Trophoblast cell (in vitro differentiated cells and primary cell): ENCODE results near the gene NAB2.

Experiments used
- DNase-seq, 2 donors: peaks; one replicate each; pipeline ENCODE4 v3.0.0-alpha.2; 2016
- H2AFZ ChIP-seq: 2 replicates; pipeline ENCODE4 v1.6.1; 2013; ENCODE audit warnings: low read length, moderate library complexity, mild to moderate bottlenecking; ENCODE audit not compliant: insufficient read depth, poor library complexity
- H2AK5ac ChIP-seq: 2 replicates; pipeline ENCODE4 v1.6.1; 2013; ENCODE audit warnings: mild to moderate bottlenecking, low read length
- H2BK120ac ChIP-seq: 2 replicates; pipeline ENCODE4 v1.6.1; 2013; ENCODE audit warnings: low read length, mild to moderate bottlenecking, moderate library complexity; ENCODE audit not compliant: insufficient read depth, poor library complexity
- H2BK12ac ChIP-seq: 2 replicates; pipeline ENCODE4 v1.6.1; 2013; ENCODE audit warnings: mild to moderate bottlenecking, low read length, moderate library complexity
- H2BK5ac ChIP-seq: 2 replicates; pipeline ENCODE4 v1.6.1; 2013; ENCODE audit warnings: low read length, low read depth, moderate library complexity, mild to moderate bottlenecking; ENCODE audit not compliant: poor library complexity
- H3K14ac ChIP-seq: 2 replicates; pipeline ENCODE4 v1.6.1; 2013; ENCODE audit warnings: mild to moderate bottlenecking, low read length
- H3K18ac ChIP-seq: 2 replicates; pipeline ENCODE4 v1.6.1; 2013; ENCODE audit warnings: mild to moderate bottlenecking, low read length
- H3K23ac ChIP-seq: 2 replicates; pipeline ENCODE4 v1.6.1; 2013; ENCODE audit warnings: low read length
- H3K27ac ChIP-seq: 2 replicates; pipeline ENCODE4 v1.5.1; 2013; ENCODE audit warnings: low read depth, mild to moderate bottlenecking, inconsistent platforms, low read length, moderate library complexity
- H3K27me3 ChIP-seq: 2 replicates; pipeline ENCODE4 v1.6.1; 2013; ENCODE audit warnings: inconsistent platforms, mild to moderate bottlenecking, low read length, moderate library complexity; ENCODE audit not compliant: insufficient read depth
- H3K36me3 ChIP-seq, 2 experiments: 1 replicate in 1 of 2; 2 replicates in 1 of 2; pipeline ENCODE4 v1.6.1; 2013; ENCODE audit warnings: low read length in 2 of 2, mild to moderate bottlenecking in 2 of 2, moderate library complexity in 1 of 2; ENCODE audit not compliant: insufficient read depth in 2 of 2, control insufficient read depth in 1 of 2
- H3K4ac ChIP-seq: 2 replicates; pipeline ENCODE4 v1.6.1; 2013; ENCODE audit warnings: low read depth, mild to moderate bottlenecking, low read length, moderate library complexity
- H3K4me1 ChIP-seq, 2 experiments: 1 replicate in 1 of 2; 2 replicates in 1 of 2; pipeline ENCODE4 v1.6.1; 2013; ENCODE audit warnings: low read length in 2 of 2, mild to moderate bottlenecking in 2 of 2, moderate library complexity in 1 of 2; ENCODE audit not compliant: insufficient read depth in 2 of 2, control insufficient read depth in 1 of 2
- H3K4me2 ChIP-seq: 2 replicates; pipeline ENCODE4 v1.6.1; 2013; ENCODE audit warnings: inconsistent platforms, mild to moderate bottlenecking, low read length, moderate library complexity
- H3K4me3 ChIP-seq: 2 replicates; pipeline ENCODE4 v1.5.1; 2013; ENCODE audit warnings: mild to moderate bottlenecking, low read depth, low read length, inconsistent platforms
- H3K79me1 ChIP-seq: one replicate; pipeline ENCODE4 v1.6.1; 2013; ENCODE audit warnings: low read length
- H3K79me2 ChIP-seq: 2 replicates; pipeline ENCODE4 v1.6.1; 2013; ENCODE audit warnings: low read length, mild to moderate bottlenecking; ENCODE audit not compliant: control insufficient read depth, insufficient read depth, poor library complexity
- H3K9ac ChIP-seq: 2 replicates; pipeline ENCODE4 v1.6.1; 2013; ENCODE audit warnings: mild to moderate bottlenecking, low read length
- H3K9me3 ChIP-seq: 2 replicates; pipeline ENCODE4 v1.6.1; 2013; ENCODE audit warnings: low read depth, mild to moderate bottlenecking, control low read depth, inconsistent platforms, low read length; ENCODE audit not compliant: insufficient read depth
- H4K12ac ChIP-seq: 2 replicates; pipeline ENCODE4 v1.6.1; 2013; ENCODE audit warnings: low read depth, mild to moderate bottlenecking, low read length, moderate library complexity
- H4K8ac ChIP-seq: 2 replicates; pipeline ENCODE4 v1.6.1; 2013; ENCODE audit warnings: low read depth, mild to moderate bottlenecking, low read length, moderate library complexity
- H4K91ac ChIP-seq: one replicate; pipeline ENCODE4 v1.6.1; 2013; ENCODE audit warnings: low read depth, mild to moderate bottlenecking, low read length, moderate library complexity
- WGBS: extraction: QIAGEN DNeasy Blood & Tissue Kit; methylation state at CpG from one replicate; pipeline ENCODE4 v1.1.7; 2013; ENCODE audit warnings: missing lambda C conversion rate; ENCODE audit not compliant: insufficient read length, insufficient coverage; ENCODE audit errors: extremely low coverage; 5-methylcytosine and 5-hydroxymethylcytosine counted together

NAB2 gene

GRCh38 chr12:57099766-57100165 lies 10.9 kb downstream of the NAB2 start:
- no peak overlapping the region for H2AFZ ChIP-seq
- no peak overlapping the region for H2BK12ac ChIP-seq
- no peak overlapping the region for H3K4me2 ChIP-seq
- no peaks in the 10 kb centered on the region for H3K79me2 ChIP-seq
- H2BK120ac ChIP-seq: no peak overlapping the region
- H3K14ac ChIP-seq: no peak overlapping the region
- no peak overlapping the region for H3K27ac ChIP-seq
- H3K4me3 ChIP-seq: no peak overlapping the region
- H3K18ac ChIP-seq: no peak overlapping the region
- no peak overlapping the region for H2AK5ac ChIP-seq
- no peak overlapping the region for H2BK5ac ChIP-seq
- peaks cover 2% of the 10 kb centered on the region for H3K9me3 ChIP-seq
- H3K36me3 ChIP-seq: peaks cover 55 to 63% of the 10 kb centered on the region in 2 experiments
- DNase-seq: no peak
- no peak overlapping the region for H4K91ac ChIP-seq
- H3K27me3 ChIP-seq: no peaks in the 10 kb centered on the region
- H3K4ac ChIP-seq: no peak overlapping the region
- peaks cover 7 to 9% of the 10 kb centered on the region in 2 experiments for H3K4me1 ChIP-seq
- no peaks in the 10 kb centered on the region for H3K79me1 ChIP-seq
- WGBS: no CpG with 5 or more reads among the region's 12 CpGs
- H3K23ac ChIP-seq: no peak overlapping the region
- no peak overlapping the region for H4K8ac ChIP-seq
- H3K9ac ChIP-seq: no peak overlapping the region
- H4K12ac ChIP-seq: no peak overlapping the region

GRCh38 chr12:57101892-57102695 lies 13.2 kb downstream of the NAB2 start:
- Histone ChIP-seq H3K9me3 (no peaks in the 10 kb centered on the region), H3K9ac (no peak overlapping the region), H2BK120ac (no peak overlapping the region), H4K12ac (no peak overlapping the region), H3K4me2 (no peak overlapping the region), H2AK5ac (no peak overlapping the region), H3K27me3 (no peaks in the 10 kb centered on the region), H3K27ac (no peak overlapping the region), H3K18ac (no peak overlapping the region), H3K79me2 (no peaks in the 10 kb centered on the region), H3K23ac (no peak overlapping the region), H4K91ac (no peak overlapping the region), H4K8ac (no peak overlapping the region), H2AFZ (no peak overlapping the region), H3K14ac (no peak overlapping the region), H3K36me3 (peaks cover 55 to 64% of the 10 kb centered on the region in 2 experiments), H3K4me1 (peaks cover 7 to 8% of the 10 kb centered on the region in 2 experiments), H2BK5ac (no peak overlapping the region), H3K79me1 (no peaks in the 10 kb centered on the region), H3K4ac (no peak overlapping the region), H2BK12ac (no peak overlapping the region), H3K4me3 (no peak overlapping the region)
- no peak for DNase-seq
- no CpG with 5 or more reads among the region's 15 CpGs for WGBS

GRCh38 chr12:57103856-57104255 lies 14.9 kb downstream of the NAB2 start:
- Histone ChIP-seq H3K9ac (no peak overlapping the region), H2BK12ac (no peak overlapping the region), H3K36me3 (peaks cover 59 to 64% of the 10 kb centered on the region in 2 experiments), H2AFZ (no peak overlapping the region), H3K18ac (no peak overlapping the region), H3K27me3 (no peaks in the 10 kb centered on the region), H4K8ac (no peak overlapping the region), H4K91ac (no peak overlapping the region), H2BK120ac (no peak overlapping the region), H3K23ac (no peak overlapping the region), H3K4me2 (no peak overlapping the region), H3K27ac (no peak overlapping the region), H2BK5ac (no peak overlapping the region), H3K79me2 (no peaks in the 10 kb centered on the region), H3K4ac (no peak overlapping the region), H4K12ac (no peak overlapping the region), H3K79me1 (no peaks in the 10 kb centered on the region), H3K9me3 (no peaks in the 10 kb centered on the region), H2AK5ac (no peak overlapping the region), H3K4me3 (no peak overlapping the region), H3K14ac (no peak overlapping the region), H3K4me1 (peaks cover 7 to 8% of the 10 kb centered on the region in 2 experiments)
- WGBS: no CpG with 5 or more reads among the region's 7 CpGs
- DNase-seq: peak; percentile 27 to 54

GRCh38 chr12:57104292-57104910 lies 15.5 kb downstream of the NAB2 start:
- Histone ChIP-seq H2BK12ac (no peak overlapping the region), H3K4me2 (no peak overlapping the region), H3K79me1 (no peaks in the 10 kb centered on the region), H3K18ac (no peak overlapping the region), H3K27ac (no peak overlapping the region), H3K4ac (no peak overlapping the region), H4K8ac (no peak overlapping the region), H2BK120ac (no peak overlapping the region), H4K91ac (no peak overlapping the region), H3K23ac (no peak overlapping the region), H3K4me3 (no peak overlapping the region), H3K27me3 (no peaks in the 10 kb centered on the region), H3K79me2 (no peaks in the 10 kb centered on the region), H3K9ac (no peak overlapping the region), H3K14ac (no peak overlapping the region), H2BK5ac (no peak overlapping the region), H3K4me1 (peaks cover 7 to 8% of the 10 kb centered on the region in 2 experiments), H4K12ac (no peak overlapping the region), H3K9me3 (no peaks in the 10 kb centered on the region), H3K36me3 (peaks cover 54 to 60% of the 10 kb centered on the region in 2 experiments), H2AK5ac (no peak overlapping the region), H2AFZ (no peak overlapping the region)
- no peak for DNase-seq
- WGBS: no CpG with 5 or more reads among the region's 12 CpGs
